Fibroblast of villous mesenchyme (primary cell): ENCODE data around the gene DNAI1. TPM values are rescaled to one million over a fixed set of nuclear protein-coding genes. Genes with fewer than 3 reads are reported as not detected.

Experiments used
- DNase-seq: peaks from one replicate; pipeline ENCODE4 v3.0.0-alpha.2; 2010; ENCODE audit warnings: low read depth
- H3K4me3 ChIP-seq: 2 replicates; pipeline ENCODE4 v1.5.1; 2011; ENCODE audit warnings: low read depth, mild to moderate bottlenecking, low read length
- CTCF ChIP-seq: IDR thresholded peaks from 2 replicates; pipeline ENCODE4 v1.5.1; 2012; ENCODE audit warnings: low read depth, mild to moderate bottlenecking, low read length; ENCODE audit not compliant: insufficient read depth
- total RNA-seq: library from RNA; depleted of rRNA; stranded (reverse); fragments of >200 nt; gene quantifications from 2 replicates; pipeline ENCODE4 v1.2.3, GENCODE V29; 2012

DNAI1 gene
- total RNA-seq, 1 donor: under 0.01 TPM

GRCh38 chr9:34514816-34515215 is 56.2 kb downstream of the DNAI1 start:
- TF ChIP-seq CTCF: no peak
- no peak overlapping the region for H3K4me3 ChIP-seq
- DNase-seq: no peak

- DNase-seq: no peak
- no peak for TF ChIP-seq CTCF
- H3K4me3 ChIP-seq: no peak overlapping the region
Measured at GRCh38 chr9:34515959-34516358, 57.4 kb downstream of the DNAI1 start.

- no peak overlapping the region for H3K4me3 ChIP-seq
Measured at GRCh38 chr9:34517185-34517584, 58.6 kb downstream of the DNAI1 start.

GRCh38 chr9:34518110-34518616 is 59.6 kb downstream of the DNAI1 start:
- H3K4me3 ChIP-seq: no peak overlapping the region
- DNase-seq: no peak
- TF ChIP-seq CTCF: no peak

More at GRCh38 chr9:34517185-34517584, 58.6 kb downstream of the DNAI1 start:
- DNase-seq: no peak
- TF ChIP-seq CTCF: no peak

- no peak for DNase-seq
- H3K4me3 ChIP-seq: no peak overlapping the region
- no peak for TF ChIP-seq CTCF
Measured at GRCh38 chr9:34518896-34519295, 60.3 kb downstream of the DNAI1 start.

GRCh38 chr9:34519321-34520020 is 60.9 kb downstream of the DNAI1 start:
- no peak for TF ChIP-seq CTCF
- no peak overlapping the region for H3K4me3 ChIP-seq
- DNase-seq: no peak

- no peak for DNase-seq
- H3K4me3 ChIP-seq: no peak overlapping the region
- no peak for TF ChIP-seq CTCF
Measured at GRCh38 chr9:34520096-34520495, 61.5 kb downstream of the DNAI1 start.
